Stimulated activated CD8-positive, alpha-beta memory T cell treated with anti-CD3 and anti-CD28 coated beads, Interleukin-15, amount 100 ng/mL, for 1 hour (primary cell): ENCODE results near the gene RFC2.
A peak's percentile ranks its signal among the peaks of the same experiment; 100 is the strongest.
"Not testable (repeated sequence)": the region's sequence is repeated elsewhere in the genome, so short reads cannot be mapped to it uniquely, and the experiment has no call there.

Source experiments
- DNase-seq: peaks from one replicate; pipeline ENCODE4 v3.0.0-alpha.2; 2020; ENCODE audit warnings: low read depth

Gene RFC2

GRCh38 chr7:74282748-74283459 lies 28.7 kb upstream of the RFC2 start:
- DNase-seq: no peak

DNA sequence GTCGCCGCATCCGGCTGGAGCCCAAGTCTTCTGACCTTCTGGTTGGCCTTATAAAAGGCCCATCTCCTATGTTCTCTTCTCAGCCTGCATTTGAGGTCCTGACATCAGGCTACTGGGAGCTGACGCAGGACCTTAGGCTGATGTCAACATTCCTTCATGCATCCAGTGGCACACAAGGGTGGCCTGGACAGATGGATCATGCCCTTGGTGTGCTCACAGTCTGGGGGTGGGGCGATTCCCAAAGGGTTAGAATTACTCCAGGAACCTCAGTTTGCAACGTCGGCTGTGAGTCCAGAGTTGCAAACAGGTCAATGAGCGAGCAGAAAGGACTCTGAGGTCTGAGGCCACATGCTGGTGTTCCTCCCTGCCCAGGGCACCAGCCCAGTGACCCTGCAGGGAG lies 26.8 kb upstream of the RFC2 start:
- no peak for DNase-seq

- DNase-seq: no peak
These were observed 23.4 kb upstream of the RFC2 start for GRCh38 chr7:74277636-74278035.

GRCh38 chr7:74275401-74275881 lies 21.2 kb upstream of the RFC2 start:
- no peak for DNase-seq

- no peak for DNase-seq
These were observed 18.3 kb upstream of the RFC2 start for GRCh38 chr7:74272305-74273038.

DNA sequence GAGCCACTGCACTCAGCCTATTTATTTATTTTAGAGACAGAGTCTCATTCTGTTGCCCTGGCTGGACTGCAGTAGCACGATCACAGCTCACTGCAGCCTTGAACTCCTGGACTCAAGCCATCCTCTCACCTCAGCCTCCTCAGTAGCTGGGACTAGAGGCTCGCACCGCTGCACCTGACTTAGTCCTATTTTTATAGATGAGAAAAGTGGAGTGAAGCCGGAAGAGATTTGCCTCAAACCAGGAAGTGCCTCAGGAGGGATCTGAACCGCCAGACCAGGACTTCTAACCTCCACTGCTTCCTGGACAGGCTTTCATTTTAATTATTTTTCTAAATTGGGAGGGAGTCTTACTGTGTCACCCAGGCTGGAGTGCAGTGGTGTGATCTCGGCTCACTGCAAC lies 17.5 kb upstream of the RFC2 start:
- no peak for DNase-seq

- peak; percentile 36 for DNase-seq
These were observed 15.6 kb upstream of the RFC2 start for GRCh38 chr7:74269757-74270277.

DNA sequence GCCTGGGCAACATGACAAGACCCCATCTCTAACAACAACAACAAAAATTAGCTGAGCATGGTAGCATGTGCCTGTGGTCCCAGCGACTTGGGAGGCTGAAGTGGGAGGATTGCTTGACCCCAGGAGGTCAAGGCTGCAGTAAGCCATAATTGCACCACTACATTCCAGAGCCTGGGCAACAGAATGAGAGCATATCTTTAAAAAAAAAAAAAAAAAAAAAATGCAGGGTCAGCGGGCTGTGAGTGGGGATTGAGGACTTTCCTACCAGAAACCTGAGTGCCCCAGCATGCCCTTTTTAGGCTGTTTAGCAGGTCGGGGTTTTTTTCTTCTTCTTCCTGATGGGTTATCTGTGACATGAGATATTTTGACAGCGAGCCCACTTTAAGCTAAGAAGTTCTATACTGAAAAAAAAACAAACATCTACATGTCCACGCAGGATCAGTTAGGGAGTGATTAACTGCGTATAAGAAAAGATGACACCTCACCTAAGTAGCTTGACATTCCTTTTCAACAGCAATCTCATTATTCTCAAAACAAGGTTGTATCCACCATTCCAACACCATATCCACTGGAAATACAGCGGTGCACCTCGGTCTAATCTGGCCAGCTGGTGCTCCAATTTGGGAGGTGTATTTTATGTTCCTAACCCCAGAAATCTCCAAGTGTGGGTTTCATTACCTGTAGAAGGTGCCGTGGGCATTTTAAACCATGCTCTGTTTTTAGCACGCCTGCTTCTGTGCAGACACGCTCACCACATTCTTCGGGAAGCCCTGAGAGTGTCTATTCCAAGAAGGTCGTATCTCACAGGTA lies 13.8 kb upstream of the RFC2 start:
- no peak for DNase-seq

- no peak for DNase-seq
These were observed 12.2 kb upstream of the RFC2 start for GRCh38 chr7:74266191-74266963.

DNA sequence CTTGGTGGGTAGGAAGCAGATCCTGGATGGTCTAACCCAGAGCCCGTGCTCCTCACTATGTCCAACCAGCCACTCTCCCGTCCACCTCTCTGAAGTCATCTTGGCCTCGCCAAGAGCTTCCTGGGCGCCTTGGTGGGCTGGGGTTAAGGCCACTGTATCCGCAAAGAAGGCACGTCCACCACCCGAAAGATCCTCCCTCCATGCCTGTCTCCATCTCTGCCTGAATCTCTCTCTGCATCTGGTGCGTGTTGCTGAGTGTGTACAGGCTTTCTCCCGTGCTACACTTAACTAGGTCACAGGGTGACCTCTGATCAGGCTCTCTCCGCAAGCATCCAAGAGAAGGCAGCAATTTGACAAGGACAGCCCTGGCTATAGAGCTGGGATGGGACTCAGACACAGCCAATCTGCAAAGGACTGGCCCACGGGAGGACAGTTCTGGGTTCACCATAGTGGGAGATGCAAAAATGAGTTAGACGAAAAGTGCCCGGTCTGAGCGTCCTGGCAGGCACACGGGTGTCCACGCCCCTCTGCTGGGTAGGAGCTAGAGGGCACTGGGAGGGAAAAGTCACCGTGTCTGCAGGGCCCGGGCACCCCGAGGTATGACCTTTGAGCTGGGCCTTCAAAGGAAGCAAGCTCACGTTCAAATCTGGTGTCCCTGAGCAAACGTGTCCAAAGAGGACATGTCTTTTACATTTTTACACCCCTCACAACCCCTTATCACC lies 9.4 kb upstream of the RFC2 start:
- DNase-seq: no peak

- DNase-seq: no peak
These were observed 8.6 kb upstream of the RFC2 start for GRCh38 chr7:74262639-74263398.

DNA sequence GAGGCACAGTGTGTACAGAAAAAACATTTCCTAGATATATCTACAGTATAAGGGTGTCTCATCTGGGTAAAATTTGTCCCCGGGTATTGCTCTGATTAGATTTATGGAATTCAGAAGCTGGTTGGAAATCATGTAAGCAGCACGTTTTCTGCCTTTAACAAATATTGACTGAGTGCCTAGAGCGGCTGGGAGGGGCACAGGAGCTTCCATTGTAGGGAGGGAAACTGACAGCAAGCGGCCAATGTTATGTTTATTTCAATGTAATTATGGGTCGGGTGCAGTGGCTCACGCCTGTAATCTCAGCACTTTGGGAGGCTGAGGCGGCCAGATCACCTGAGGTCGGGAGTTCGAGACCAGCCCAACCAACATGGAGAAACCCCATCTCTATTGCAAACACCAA lies 4.4 kb upstream of the RFC2 start:
- no peak for DNase-seq

DNA sequence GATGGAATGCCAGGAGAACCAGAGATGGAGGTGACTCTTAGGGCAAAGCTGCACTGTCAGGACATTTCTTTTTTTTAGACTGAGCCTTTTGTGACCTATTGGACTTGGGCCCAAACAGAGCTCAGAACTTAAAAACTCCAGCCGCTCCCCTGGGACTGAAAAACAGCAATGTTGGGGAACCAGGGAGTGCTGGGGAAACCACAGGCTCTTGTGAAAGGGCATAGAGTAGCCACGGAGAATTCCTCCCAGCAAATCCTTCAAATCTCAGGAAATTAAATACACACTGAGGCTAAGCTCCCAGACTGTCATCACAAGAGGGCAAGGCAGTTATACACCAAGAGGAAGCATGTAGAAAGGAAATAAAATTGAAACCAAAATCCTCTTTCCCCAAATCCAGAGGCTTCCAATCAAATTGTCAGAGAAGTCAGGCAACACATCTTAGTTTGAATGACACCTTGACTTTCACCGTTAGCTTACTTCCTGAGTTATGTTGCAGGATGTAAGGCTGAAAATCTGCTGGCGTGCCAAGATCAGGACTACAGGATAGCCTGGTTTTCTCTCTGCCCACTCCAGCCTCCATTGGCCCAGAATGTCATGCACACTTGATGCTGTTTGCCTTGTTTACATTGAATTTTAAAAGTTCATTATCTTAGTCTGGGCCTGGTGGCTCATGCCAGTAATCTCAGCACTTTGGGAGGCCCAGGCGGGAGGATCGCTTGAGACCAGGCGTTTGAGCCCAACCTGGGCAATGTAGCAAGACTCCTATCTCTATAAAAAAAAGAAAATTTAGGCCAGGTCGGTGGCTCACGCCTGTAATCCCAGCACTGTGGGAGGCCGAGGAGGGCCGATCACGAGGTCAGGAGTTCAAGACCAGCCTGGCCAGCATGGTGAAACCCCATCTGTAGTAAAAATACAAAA lies 2.6 kb upstream of the RFC2 start:
- no peak for DNase-seq

- DNase-seq: not testable (repeated sequence)
These were observed 1.3 kb upstream of the RFC2 start for GRCh38 chr7:74255461-74255860.

DNA sequence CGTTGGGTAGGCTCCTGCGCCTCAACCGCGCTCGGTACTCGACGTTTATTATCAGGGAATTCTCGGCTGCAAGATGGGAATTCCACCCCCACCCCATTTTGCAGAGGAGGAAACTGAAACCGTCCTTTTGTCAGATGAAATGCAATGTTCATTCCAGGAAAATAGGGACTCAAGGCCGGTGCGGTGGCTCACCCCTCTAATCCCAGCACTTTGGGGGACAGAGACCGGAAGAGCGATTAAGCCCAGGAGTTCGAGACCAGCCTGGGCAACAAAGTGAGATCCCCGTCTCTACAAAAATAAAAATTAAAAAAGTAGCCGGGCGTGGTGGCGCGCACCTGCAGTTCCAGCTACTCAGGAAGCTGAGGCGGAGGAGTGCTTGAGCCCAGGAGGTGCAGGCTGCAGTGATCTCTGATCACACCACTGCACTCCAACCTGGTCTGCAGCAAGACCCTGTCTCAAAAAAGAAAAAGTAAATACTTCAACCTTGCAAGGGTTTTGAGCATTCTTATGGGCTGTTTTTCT lies 720 bp upstream of the RFC2 start:
- no peak for DNase-seq

GRCh38 chr7:74253835-74254128 lies 417 bp downstream of the RFC2 start:
- DNase-seq: no peak

DNA sequence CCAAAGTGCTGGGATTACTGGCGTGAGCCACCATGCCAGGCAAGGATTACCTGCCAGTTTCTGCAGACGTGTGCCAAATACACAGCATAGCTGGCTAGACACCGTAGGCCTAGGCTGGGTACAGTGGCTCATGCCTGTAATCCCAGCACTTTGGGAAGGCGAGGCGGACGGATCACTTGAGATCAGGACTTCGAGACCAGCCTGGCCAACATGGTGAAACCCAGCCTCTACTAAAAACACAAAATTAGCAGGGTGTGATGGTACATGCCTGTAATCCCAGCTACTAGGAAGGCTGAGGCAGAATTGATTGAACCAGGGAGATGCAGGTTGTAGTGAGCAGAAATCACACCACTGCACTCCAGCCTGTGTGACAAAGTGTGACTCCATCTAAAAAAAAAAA lies 868 bp downstream of the RFC2 start:
- DNase-seq: no peak

DNA sequence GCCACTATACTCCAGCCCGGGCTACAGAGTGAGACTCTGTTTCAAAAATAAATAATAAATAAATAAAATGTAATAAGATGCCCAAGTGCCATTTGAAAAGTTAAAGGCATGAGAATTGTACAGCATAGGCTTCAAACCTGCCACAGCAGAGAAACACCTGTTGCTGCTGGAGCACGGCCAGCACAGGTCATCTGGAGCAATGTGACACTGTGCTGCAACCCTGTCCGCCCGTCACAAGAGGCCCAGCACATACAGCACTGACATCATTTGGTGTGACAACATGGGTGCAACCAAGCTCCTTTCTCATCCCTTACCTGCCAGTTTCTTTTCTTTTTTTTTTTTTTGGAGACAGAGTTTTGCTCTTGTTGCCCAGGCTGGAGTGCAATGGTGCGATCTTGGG lies 1.3 kb downstream of the RFC2 start:
- DNase-seq: no peak

- not testable (repeated sequence) for DNase-seq
These were observed 5.1 kb downstream of the RFC2 start for GRCh38 chr7:74249058-74249457.
